Measurements from ENCODE around the gene IER2. TPM values are rescaled to one million over a fixed set of nuclear protein-coding genes. Genes with fewer than 3 reads are reported as not detected.

IER2 gene
- total and polyA plus RNA-seq, 9 of the 15 experiments (the other 6 are each of a cell fraction or from before 2014, with no cell fraction given), result 4.5 to 205 (median 23.7) TPM

GRCh38 chr19:13172346-13173138 lies 22.3 kb downstream of the IER2 start (continued):
- TF ChIP-seq DPF2 (IDR thresholded peaks at IDR 0.05), result peak; percentile 74
- TF ChIP-seq CREM (IDR thresholded peaks at IDR 0.05; ENCODE audit: low read depth), result 0 out of 2 replicates have a peak, but pooled peaks have one; percentile 5
- TF ChIP-seq ZEB2 (IDR thresholded peaks at IDR 0.05), result peak; percentile 53; the same call in 1 of the 2 replicates
- peak; percentile 84 for TF ChIP-seq ATF3 (IDR thresholded peaks at IDR 0.05)
- no peak for TF ChIP-seq ATF3 (CRISPR knock-in tag; conservative IDR thresholded peaks at IDR 0.05)
- TF ChIP-seq NFIC (IDR thresholded peaks at IDR 0.05), result peak; percentile 98
- 0 out of 2 replicates have a peak, but pooled peaks have one; percentile 23 for TF ChIP-seq FOXJ2 (tag; IDR thresholded peaks at IDR 0.05)
- TF ChIP-seq RCOR1 (IDR thresholded peaks at IDR 0.05; ENCODE audit: borderline replicate concordance in 1 of 2, low read depth in 2 of 2, low read length in 2 of 2), result peak in 1 of 2 experiments; percentile 95; a peak in 2 of 4 replicates
- no peak for TF ChIP-seq ZC3H11A (IDR thresholded peaks at IDR 0.05; ENCODE audit: low read depth, low read length)

- Histone ChIP-seq H3K36me3 (ENCODE audit: control insufficient read depth, insufficient read depth, low read length) (no peaks in the 10 kb centered on the region), H3K9me1 (ENCODE audit: control insufficient read depth, insufficient read depth, low read length) (no peaks in the 10 kb centered on the region), H3K9me3 (replicated peaks; ENCODE audit: control insufficient read depth, insufficient read depth, low read depth, low read length) (no peaks in the 10 kb centered on the region), H3K9ac (ENCODE audit: insufficient read depth in 1 of 2, low read depth in 2 of 2, low read length in 2 of 2) (peak overlapping the region in 1 of 2 experiments; percentile 1; a peak in 1 of 4 replicates), H3K27ac (ENCODE audit: extremely low read depth, low read depth, low read length) (no peak overlapping the region), H3K4me2 (ENCODE audit: insufficient read depth, low read length) (no peak overlapping the region), H4K20me1 (replicated peaks; ENCODE audit: control insufficient read depth, insufficient read depth, low read length) (no peaks in the 10 kb centered on the region), H3K79me2 (ENCODE audit: control insufficient read depth, insufficient read depth, low read length) (no peaks in the 10 kb centered on the region), H3K4me3 (no peak overlapping the region), H3K4me1 (replicated peaks in 1 of 2; ENCODE audit: control insufficient read depth in 2 of 2, insufficient read depth in 2 of 2, low read length in 2 of 2) (peaks cover 8 to 24% of the 10 kb centered on the region in 2 experiments; a peak in 3 of 5 replicates), H3K27me3 (ENCODE audit: control insufficient read depth in 2 of 2, insufficient read depth in 2 of 2, low read length in 2 of 2) (no peaks in the 10 kb centered on the region), H2AFZ (ENCODE audit: low read depth, low read length) (no peak overlapping the region)
- POLR2A ChIA-PET, result interaction anchor here (0.6 to 1.0 kb wide), 4 partner anchors 9 to 786 kb away, joined by 3 to 4 read pairs (median 3); no protein-coding TSS in a partner anchor
- no peak for FAIRE-seq
- no peak for DNase-seq (ENCODE audit: extremely low read depth in 1 of 4, low spot score in 3 of 4)
- WGBS (ENCODE audit: insufficient coverage, low coverage, missing lambda C conversion rate), result 65% methylated on average over 12 of the region's 12 CpGs
- CTCF ChIA-PET (ENCODE audit: low intra/inter-chr PET ratio), result no interaction called here
- BruUV-seq (replicated peaks), result no TSS peak
- TF ChIP-seq NR2C2 (CRISPR knock-in tag; IDR thresholded peaks at IDR 0.05) (no peak), NR2C2 (tag; IDR thresholded peaks at IDR 0.05) (no peak), ZFP36 (IDR thresholded peaks at IDR 0.05; ENCODE audit: low read depth, low read length, partially characterized antibody) (peak; percentile 14)
- intact Hi-C loops (cut with micrococcal nuclease) (no loop called here), in situ Hi-C loops (cut with MboI) (no loop called here)
- no peak for ATAC-seq
These were observed 23.0 kb downstream of the IER2 start for GRCh38 chr19:13173139-13173737.
